B cell (primary cell): ENCODE results near the gene CYGB. TPM values are rescaled to one million over a fixed set of nuclear protein-coding genes. Genes with fewer than 3 reads are reported as not detected.
A peak's percentile ranks its signal among the peaks of the same experiment; 100 is the strongest.

Experiments used
- ATAC-seq: fragments of 200-7000 bp; cut with Tn5 transposase; one replicate; pipeline ENCODE4 v1.10.0; 2021; ENCODE audit warnings: low read depth, mild to moderate bottlenecking, moderate number of reproducible peaks, moderate library complexity
- CTCF ChIA-PET: fragments of 350-600 bp; sonication (Branson Sonifier 250); formaldehyde crosslinking; loops from one replicate; lab custom pipeline; 2021; ENCODE audit warnings: antibody characterized with exemption, inconsistent platforms; lab: Charles Lee
- POLR2A ChIA-PET: fragments of 350-600 bp; sonication (Branson Sonifier 250); formaldehyde crosslinking; loops from one replicate; lab custom pipeline; 2021; ENCODE audit warnings: antibody characterized with exemption; lab: Charles Lee
- DNase-seq: peaks from one replicate; pipeline ENCODE4 v3.0.0; 2013
- H2AFZ ChIP-seq: 2 replicates; pipeline ENCODE4 v1.6.1; 2012; ENCODE audit warnings: mild to moderate bottlenecking, low read depth, low read length; ENCODE audit not compliant: insufficient read depth, poor library complexity, severe bottlenecking
- H3K27ac ChIP-seq, 2 donors: 1 replicate in 1 of 2; 2 replicates in 1 of 2; pipeline ENCODE4 v1.5.1; 2012 to 2013; ENCODE audit warnings: low read length in 2 of 2, mild to moderate bottlenecking in 2 of 2, moderate library complexity in 1 of 2
- H3K27me3 ChIP-seq, 4 experiments: fragments of 200-600 bp in 1 of 4; sonication (generic) in 1 of 4; replicated peaks in 1 of 4; 1 replicate in 2 of 4; 2 replicates in 2 of 4; pipeline versions ENCODE4 v1.6.1 to v1.7.0; 2013 to 2016; ENCODE audit warnings: low read length in 3 of 4, mild to moderate bottlenecking in 2 of 4, mixed read lengths in 1 of 4, moderate library complexity in 1 of 4; ENCODE audit not compliant: insufficient read depth in 4 of 4, control insufficient read depth in 3 of 4; ENCODE audit errors: control extremely low read depth in 1 of 4
- H3K36me3 ChIP-seq, 2 experiments: replicated peaks in 1 of 2; 1 replicate in 1 of 2; 2 replicates in 1 of 2; pipeline versions ENCODE4 v1.6.1 to v1.7.1; 2013; ENCODE audit warnings: low read length in 1 of 2; ENCODE audit not compliant: insufficient read depth in 2 of 2, control insufficient read depth in 1 of 2; ENCODE audit errors: control extremely low read depth in 1 of 2, extremely low read depth in 1 of 2
- H3K4me1 ChIP-seq, 2 donors: fragments of 200-600 bp in 1 of 2; sonication (generic) in 1 of 2; 1 replicate in 1 of 2; 2 replicates in 1 of 2; pipeline versions ENCODE4 v1.5.1 to v1.6.1; 2013 to 2017; ENCODE audit warnings: low read length in 2 of 2; ENCODE audit not compliant: control insufficient read depth in 2 of 2, insufficient read depth in 2 of 2
- H3K4me2 ChIP-seq: replicated peaks from 2 replicates; pipeline ENCODE3; 2012; ENCODE audit warnings: mild to moderate bottlenecking, low read depth, low read length; ENCODE audit not compliant: poor library complexity, severe bottlenecking
- H3K4me3 ChIP-seq, 5 experiments: fragments of 200-600 bp in 1 of 5; sonication (generic) in 1 of 5; 1 replicate in 3 of 5; 2 replicates in 2 of 5; pipeline versions ENCODE4 v1.5.1 to v1.7.0; 2011 to 2016; ENCODE audit warnings: low read length in 4 of 5, mild to moderate bottlenecking in 4 of 5, low read depth in 2 of 5, control low read depth in 1 of 5, moderate library complexity in 1 of 5; ENCODE audit not compliant: insufficient read depth in 1 of 5; ENCODE audit errors: control extremely low read depth in 1 of 5, extremely low read depth in 1 of 5
- H3K79me2 ChIP-seq: fragments of 200-600 bp; sonication (generic); one replicate; pipeline ENCODE4 v1.6.0; 2016; ENCODE audit warnings: low read length; ENCODE audit not compliant: control insufficient read depth, insufficient read depth
- H3K9ac ChIP-seq: fragments of 200-600 bp; sonication (generic); 2 replicates; pipeline ENCODE4 v1.6.1; 2017; ENCODE audit warnings: mild to moderate bottlenecking, low read length, moderate library complexity
- H3K9me3 ChIP-seq, 3 donors: one replicate each; pipeline versions ENCODE4 v1.6.1 to v1.7.1; 2013; ENCODE audit warnings: low read length in 2 of 3; ENCODE audit not compliant: control insufficient read depth in 2 of 3, insufficient read depth in 1 of 3; ENCODE audit errors: control extremely low read depth in 1 of 3
- H4K20me1 ChIP-seq: 2 replicates; pipeline ENCODE4 v1.6.0; 2012; ENCODE audit warnings: mild to moderate bottlenecking, low read length; ENCODE audit not compliant: insufficient read depth, control insufficient read depth, poor library complexity, severe bottlenecking
- H3K27ac Mint-ChIP-seq: one replicate; pipeline ENCODE4 v1.8.0; 2021; ENCODE audit warnings: mixed read lengths
- H3K27me3 Mint-ChIP-seq: one replicate; pipeline ENCODE4 v1.8.0; 2021; ENCODE audit warnings: mixed read lengths
- H3K4me1 Mint-ChIP-seq: one replicate; pipeline ENCODE4 v1.8.0; 2021; ENCODE audit warnings: mixed read lengths
- H3K4me3 Mint-ChIP-seq: one replicate; pipeline ENCODE4 v1.8.0; 2021; ENCODE audit warnings: mixed read lengths
- H3K9me3 Mint-ChIP-seq: one replicate; pipeline ENCODE4 v1.8.0; 2022; ENCODE audit warnings: mixed read lengths; ENCODE audit not compliant: insufficient read depth
- EZH2 ChIP-seq: IDR thresholded peaks from 2 replicates; pipeline ENCODE4 v1.6.1; 2012; ENCODE audit warnings: borderline replicate concordance, low read depth, mild to moderate bottlenecking, moderate library complexity, low read length; ENCODE audit not compliant: insufficient read depth, poor library complexity, severe bottlenecking
- WGBS: methylation state at CpG from one replicate; pipeline ENCODE4 v1.1.5; 2013; ENCODE audit warnings: missing lambda C conversion rate; ENCODE audit not compliant: insufficient coverage; 5-methylcytosine and 5-hydroxymethylcytosine counted together
- intact Hi-C: fragments of 100-400 bp; cut with micrococcal nuclease; formaldehyde crosslinking; loops from one replicate; pipeline ENCODE4 v1.10.0; 2022
- polyA plus RNA-seq: library from polyadenylated mRNA; depleted of rRNA; stranded (reverse); fragments of >200 nt; gene quantifications from 2 replicates; pipeline ENCODE4 v1.2.3, GENCODE V29; 2012
- total RNA-seq, 2 donors: library from RNA; stranded (reverse); fragments of 120-200 nt in 1 of 2; gene quantifications; 1 replicate in 1 of 2; 2 replicates in 1 of 2; pipeline versions ENCODE4 v1.2.3 to v1.2.4, GENCODE V29; 2013 to 2022
- TF ChIP-seq, protein P1 (sequence below): fragments of 200-600 bp; IDR thresholded peaks from one replicate; pipeline ENCODE4 v1.8.0; 2022; ENCODE audit warnings: antibody characterized with exemption, mild to moderate bottlenecking

The CYGB gene
- total and polyA plus RNA-seq, 2 donors (not counting 1 experiment from before 2014, with no cell fraction given), result 0.42 to 2.7 TPM

GRCh38 chr17:76558198-76559095, 20.9 kb upstream of the CYGB start:
- H3K4me1 Mint-ChIP-seq, result peaks cover 69% of the 10 kb centered on the region
- intact Hi-C loops, result loop anchor here (5.0 kb wide), 1 partner anchor 154 kb away; the partner anchor contains the start of gene MXRA7
- ChIA-PET POLR2A (interaction anchor here (0.6 to 3.0 kb wide), 6 partner anchors 12 to 703 kb away, joined by 3 to 30 read pairs (median 6); partner anchors contain the start of gene WBP2), CTCF (interaction anchor here (0.6 to 7.1 kb wide), 18 partner anchors 8 to 173 kb away, joined by 3 to 84 read pairs (median 4); partner anchors contain the start of genes MXRA7 and ST6GALNAC2)
- ATAC-seq (no peak), DNase-seq (peak; percentile 44)
- WGBS, result 0% methylated on average over 9 of the region's 14 CpGs
- H3K79me2 ChIP-seq, result peaks cover 49% of the 10 kb centered on the region
- H4K20me1 ChIP-seq, result peaks cover 18% of the 10 kb centered on the region
- peaks cover 1 to 22% of the 10 kb centered on the region in 2 experiments for H3K36me3 ChIP-seq
- H3K9me3 Mint-ChIP-seq, result no peaks in the 10 kb centered on the region
- H3K27me3 ChIP-seq, result no peaks in the 10 kb centered on the region
- no peaks in the 10 kb centered on the region for H3K27me3 Mint-ChIP-seq
- peak overlapping the region; percentile 97 for H3K27ac Mint-ChIP-seq
- H3K4me3 Mint-ChIP-seq, result peak overlapping the region; percentile 100
- H3K4me1 ChIP-seq, result peaks cover 16 to 37% of the 10 kb centered on the region in 2 donors
- H3K9ac ChIP-seq, result peak overlapping the region; percentile 79
- H3K4me3 ChIP-seq, result peak overlapping the region; percentile 76 to 94 (median 88)
- peak overlapping the region; percentile 81 to 98 for H3K27ac ChIP-seq
- peak overlapping the region; percentile 87 for H3K4me2 ChIP-seq
- no peaks in the 10 kb centered on the region for H3K9me3 ChIP-seq
- peak overlapping the region; percentile 81 for H2AFZ ChIP-seq
- no peak for TF ChIP-seq EZH2
- TF ChIP-seq, protein P1, sequence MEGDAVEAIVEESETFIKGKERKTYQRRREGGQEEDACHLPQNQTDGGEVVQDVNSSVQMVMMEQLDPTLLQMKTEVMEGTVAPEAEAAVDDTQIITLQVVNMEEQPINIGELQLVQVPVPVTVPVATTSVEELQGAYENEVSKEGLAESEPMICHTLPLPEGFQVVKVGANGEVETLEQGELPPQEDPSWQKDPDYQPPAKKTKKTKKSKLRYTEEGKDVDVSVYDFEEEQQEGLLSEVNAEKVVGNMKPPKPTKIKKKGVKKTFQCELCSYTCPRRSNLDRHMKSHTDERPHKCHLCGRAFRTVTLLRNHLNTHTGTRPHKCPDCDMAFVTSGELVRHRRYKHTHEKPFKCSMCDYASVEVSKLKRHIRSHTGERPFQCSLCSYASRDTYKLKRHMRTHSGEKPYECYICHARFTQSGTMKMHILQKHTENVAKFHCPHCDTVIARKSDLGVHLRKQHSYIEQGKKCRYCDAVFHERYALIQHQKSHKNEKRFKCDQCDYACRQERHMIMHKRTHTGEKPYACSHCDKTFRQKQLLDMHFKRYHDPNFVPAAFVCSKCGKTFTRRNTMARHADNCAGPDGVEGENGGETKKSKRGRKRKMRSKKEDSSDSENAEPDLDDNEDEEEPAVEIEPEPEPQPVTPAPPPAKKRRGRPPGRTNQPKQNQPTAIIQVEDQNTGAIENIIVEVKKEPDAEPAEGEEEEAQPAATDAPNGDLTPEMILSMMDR, result peak; percentile 67
